ENCODE measurements around the gene ZNF454.

DNA sequence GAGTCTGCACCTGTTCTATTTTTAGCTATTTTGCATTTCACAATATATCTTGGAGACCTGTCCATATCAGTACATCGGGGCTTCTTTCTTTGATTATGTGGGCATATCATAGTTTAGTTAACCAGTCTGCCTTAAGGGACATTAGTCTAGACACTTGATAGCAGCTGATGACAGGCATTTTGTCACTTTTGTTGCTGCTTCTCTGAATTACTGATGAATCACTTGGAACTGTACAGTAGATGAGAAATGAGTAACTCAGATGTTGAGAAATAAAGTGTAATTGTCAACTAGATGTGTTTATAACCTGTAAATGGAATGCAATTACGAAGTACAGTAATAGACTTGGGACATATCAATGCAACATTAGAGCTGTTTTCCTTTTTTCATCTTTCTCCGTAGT lies 38.1 kb upstream of the ZNF454 start:
- TF ChIP-seq, protein P1, sequence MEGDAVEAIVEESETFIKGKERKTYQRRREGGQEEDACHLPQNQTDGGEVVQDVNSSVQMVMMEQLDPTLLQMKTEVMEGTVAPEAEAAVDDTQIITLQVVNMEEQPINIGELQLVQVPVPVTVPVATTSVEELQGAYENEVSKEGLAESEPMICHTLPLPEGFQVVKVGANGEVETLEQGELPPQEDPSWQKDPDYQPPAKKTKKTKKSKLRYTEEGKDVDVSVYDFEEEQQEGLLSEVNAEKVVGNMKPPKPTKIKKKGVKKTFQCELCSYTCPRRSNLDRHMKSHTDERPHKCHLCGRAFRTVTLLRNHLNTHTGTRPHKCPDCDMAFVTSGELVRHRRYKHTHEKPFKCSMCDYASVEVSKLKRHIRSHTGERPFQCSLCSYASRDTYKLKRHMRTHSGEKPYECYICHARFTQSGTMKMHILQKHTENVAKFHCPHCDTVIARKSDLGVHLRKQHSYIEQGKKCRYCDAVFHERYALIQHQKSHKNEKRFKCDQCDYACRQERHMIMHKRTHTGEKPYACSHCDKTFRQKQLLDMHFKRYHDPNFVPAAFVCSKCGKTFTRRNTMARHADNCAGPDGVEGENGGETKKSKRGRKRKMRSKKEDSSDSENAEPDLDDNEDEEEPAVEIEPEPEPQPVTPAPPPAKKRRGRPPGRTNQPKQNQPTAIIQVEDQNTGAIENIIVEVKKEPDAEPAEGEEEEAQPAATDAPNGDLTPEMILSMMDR (IDR thresholded peaks at IDR 0.05), result no peak
- TF ChIP-seq POLR2A (IDR thresholded peaks at IDR 0.05), result no peak
- no peak for TF ChIP-seq POLR2AphosphoS5 (IDR thresholded peaks at IDR 0.05)
- TF ChIP-seq EP300 (IDR thresholded peaks at IDR 0.05), result no peak

All from stomach (tissue), 4 donors.